T-cell (primary cell): Measurements from ENCODE around the gene GUCY2C. TPM values are rescaled to one million over a fixed set of nuclear protein-coding genes. Genes with fewer than 3 reads are reported as not detected.

ENCODE experiments used
- ATAC-seq, 4 experiments: fragments of 200-7000 bp in 3 of 4; fragments of 150-1000 bp in 1 of 4; cut with Tn5 transposase; replicated peaks in 1 of 4; 1 replicate in 3 of 4; 2 replicates in 1 of 4; pipeline ENCODE4 v1.10.0; 2021; ENCODE audit warnings: moderate library complexity in 3 of 4, mild to moderate bottlenecking in 2 of 4, moderate number of reproducible peaks in 1 of 4
- CTCF ChIA-PET, 2 donors: fragments of 300-600 bp; sonication (Branson Sonifier 250); formaldehyde crosslinking; loops; one replicate each; lab custom pipeline; 2022; ENCODE audit warnings: antibody characterized with exemption in 2 of 2; lab: Charles Lee
- POLR2A ChIA-PET, 2 donors: fragments of 300-600 bp; sonication (Branson Sonifier 250); formaldehyde crosslinking; loops; one replicate each; lab custom pipeline; 2022; ENCODE audit warnings: antibody characterized with exemption in 2 of 2; lab: Charles Lee
- DNase-seq, 35 experiments: peaks; one replicate each; pipeline versions ENCODE4 v3.0.0 to v3.0.0-alpha.2; 2013 to 2023
- H3K27ac ChIP-seq: one replicate; pipeline ENCODE4 v1.5.1; 2013; ENCODE audit warnings: low read length
- H3K27me3 ChIP-seq, 2 experiments: replicated peaks in 1 of 2; 1 replicate in 1 of 2; 2 replicates in 1 of 2; pipeline versions ENCODE4 v1.6.1 to v1.7.0; 2013; ENCODE audit warnings: low read length in 1 of 2, mixed read lengths in 1 of 2; ENCODE audit not compliant: control insufficient read depth in 2 of 2, insufficient read depth in 2 of 2; ENCODE audit errors: extremely low read depth in 1 of 2
- H3K36me3 ChIP-seq, 2 donors: 1 replicate in 1 of 2; 2 replicates in 1 of 2; pipeline versions ENCODE4 v1.6.1 to v1.7.0; 2013; ENCODE audit warnings: low read length in 1 of 2; ENCODE audit not compliant: control insufficient read depth in 2 of 2, insufficient read depth in 1 of 2; ENCODE audit errors: extremely low read depth in 1 of 2
- H3K4me1 ChIP-seq, 2 experiments: 1 replicate in 1 of 2; 2 replicates in 1 of 2; pipeline versions ENCODE4 v1.6.1 to v1.7.0; 2013; ENCODE audit warnings: low read length in 2 of 2, mixed read lengths in 1 of 2; ENCODE audit not compliant: insufficient read depth in 2 of 2, control insufficient read depth in 1 of 2; ENCODE audit errors: extremely low read depth in 1 of 2
- H3K4me3 ChIP-seq, 2 donors: 1 replicate in 1 of 2; 2 replicates in 1 of 2; pipeline versions ENCODE4 v1.5.1 to v1.7.0; 2013; ENCODE audit warnings: mild to moderate bottlenecking in 2 of 2, low read length in 1 of 2, moderate library complexity in 1 of 2; ENCODE audit not compliant: control insufficient read depth in 1 of 2; ENCODE audit errors: extremely low read depth in 1 of 2
- H3K9me3 ChIP-seq: 2 replicates; pipeline ENCODE4 v1.7.0; 2013
- H3K27ac Mint-ChIP-seq, 2 donors: one replicate each; pipeline ENCODE4 v1.8.0; 2020 to 2021; ENCODE audit warnings: mild to moderate bottlenecking in 2 of 2, mixed read lengths in 2 of 2
- H3K27me3 Mint-ChIP-seq, 2 donors: one replicate each; pipeline ENCODE4 v1.8.0; 2021 to 2022; ENCODE audit warnings: mixed read lengths in 2 of 2
- H3K36me3 Mint-ChIP-seq: one replicate; pipeline ENCODE4 v1.8.0; 2021; ENCODE audit warnings: mixed read lengths
- H3K4me1 Mint-ChIP-seq, 3 donors: one replicate each; pipeline ENCODE4 v1.8.0; 2020 to 2022; ENCODE audit warnings: mixed read lengths in 3 of 3, mild to moderate bottlenecking in 1 of 3
- H3K4me3 Mint-ChIP-seq, 3 donors: one replicate each; pipeline ENCODE4 v1.8.0; 2020 to 2022; ENCODE audit warnings: mild to moderate bottlenecking in 3 of 3, mixed read lengths in 3 of 3, moderate library complexity in 3 of 3
- H3K9me3 Mint-ChIP-seq, 3 donors: one replicate each; pipeline ENCODE4 v1.8.0; 2020 to 2022; ENCODE audit warnings: mixed read lengths in 3 of 3
- WGBS: methylation state at CpG from one replicate; pipeline ENCODE4 v1.1.5; 2013; ENCODE audit warnings: missing lambda C conversion rate; ENCODE audit not compliant: insufficient coverage; 5-methylcytosine and 5-hydroxymethylcytosine counted together
- total RNA-seq, 35 experiments: library from RNA in 6 of 35; stranded (reverse) in 6 of 35; fragments of 120-200 nt in 1 of 35; gene quantifications; one replicate each; pipeline versions ENCODE4 v1.2.1 to v1.2.4 and lab custom pipeline; 2013 to 2026

Gene GUCY2C
- total RNA-seq, 5 donors from 2014 or later (not counting 1 experiment from before 2014, with no cell fraction given) = 0.06 TPM; not detected in 4

DNA sequence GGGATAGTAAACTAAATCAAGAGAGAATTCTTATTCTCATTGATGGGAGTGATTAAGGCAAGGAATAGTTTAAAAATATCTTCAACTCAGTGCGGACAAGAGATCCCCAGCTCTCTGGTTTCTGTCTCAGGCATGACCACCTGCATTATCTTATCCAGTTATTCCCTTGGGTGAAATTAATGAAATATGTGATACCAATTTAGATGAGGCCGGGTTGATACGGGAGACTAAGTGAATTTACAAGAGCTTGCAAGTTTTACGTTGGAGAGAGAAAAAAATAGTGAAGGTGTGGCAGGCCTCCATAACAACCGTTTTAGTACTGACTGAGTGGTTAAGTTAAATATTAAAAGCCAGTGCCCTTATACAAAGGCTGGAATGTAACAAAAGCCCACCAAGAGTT lies 67.6 kb downstream of the GUCY2C start:
- Histone ChIP-seq H3K4me1 (no peaks in the 10 kb centered on the region), H3K27me3 (peaks cover 0 to 6% of the 10 kb centered on the region in 2 experiments), H3K4me3 (no peak overlapping the region), H3K27ac (no peak overlapping the region), H3K36me3 (no peaks in the 10 kb centered on the region), H3K9me3 (no peaks in the 10 kb centered on the region)
- no peaks in the 10 kb centered on the region for H3K36me3 Mint-ChIP-seq
- H3K4me3 Mint-ChIP-seq = no peak overlapping the region
- H3K27me3 Mint-ChIP-seq = peaks cover under 1 to 3% of the 10 kb centered on the region in 2 donors
- DNase-seq = no peak
- H3K9me3 Mint-ChIP-seq = no peaks in the 10 kb centered on the region
- H3K27ac Mint-ChIP-seq = no peak overlapping the region
- 83% methylated on average over 1 of the region's 5 CpGs for WGBS
- ATAC-seq = no peak
- ChIA-PET POLR2A (no interaction called here), CTCF (interaction anchor here (0.5 to 4.0 kb wide), 10 partner anchors 10 to 391 kb away, joined by 3 to 21 read pairs (median 4); no protein-coding TSS in a partner anchor)
- no peaks in the 10 kb centered on the region for H3K4me1 Mint-ChIP-seq

GRCh38 chr12:14621826-14622225 lies 74.6 kb downstream of the GUCY2C start:
- H3K27me3 ChIP-seq = no peaks in the 10 kb centered on the region
- no peaks in the 10 kb centered on the region for H3K9me3 ChIP-seq
- H3K27ac Mint-ChIP-seq = no peak overlapping the region
- no CpG with 5 or more reads among the region's 3 CpGs for WGBS
- no peaks in the 10 kb centered on the region for H3K4me1 ChIP-seq
- H3K4me3 ChIP-seq = no peak overlapping the region
- H3K36me3 ChIP-seq = no peaks in the 10 kb centered on the region
- CTCF ChIA-PET = interaction anchor here (0.7 to 4.9 kb wide), 3 partner anchors 8 to 384 kb away, joined by 4 to 27 read pairs (median 4); no protein-coding TSS in a partner anchor
- peaks cover 2 to 8% (median 7%) of the 10 kb centered on the region in 3 donors for H3K4me1 Mint-ChIP-seq
- H3K27me3 Mint-ChIP-seq = peaks cover 4 to 10% of the 10 kb centered on the region in 2 donors
- POLR2A ChIA-PET = no interaction called here
- H3K9me3 Mint-ChIP-seq = no peaks in the 10 kb centered on the region
- H3K27ac ChIP-seq = no peak overlapping the region
- H3K36me3 Mint-ChIP-seq = no peaks in the 10 kb centered on the region
- no peak for DNase-seq
- H3K4me3 Mint-ChIP-seq = no peak overlapping the region
- no peak for ATAC-seq

GRCh38 chr12:14619741-14620501 lies 76.5 kb downstream of the GUCY2C start:
- Mint-ChIP-seq H3K4me1 (peaks cover 2 to 8% (median 7%) of the 10 kb centered on the region in 3 donors), H3K4me3 (no peak overlapping the region), H3K27me3 (peaks cover 4 to 15% of the 10 kb centered on the region in 2 donors), H3K9me3 (no peaks in the 10 kb centered on the region), H3K36me3 (no peaks in the 10 kb centered on the region), H3K27ac (no peak overlapping the region)
- Histone ChIP-seq H3K36me3 (no peaks in the 10 kb centered on the region), H3K27ac (no peak overlapping the region), H3K4me1 (no peaks in the 10 kb centered on the region), H3K4me3 (no peak overlapping the region), H3K9me3 (no peaks in the 10 kb centered on the region), H3K27me3 (no peaks in the 10 kb centered on the region)
- DNase-seq (no peak), ATAC-seq (no peak)
- ChIA-PET CTCF (interaction anchor here (0.6 to 4.9 kb wide), 9 partner anchors 9 to 652 kb away, joined by 3 to 27 read pairs (median 5); no protein-coding TSS in a partner anchor), POLR2A (interaction anchor here in 1 of 2 donors (0.6 kb wide), 1 partner anchor 244 kb away, joined by 4 read pairs; no protein-coding TSS in a partner anchor)
- 96% methylated on average over 4 of the region's 6 CpGs for WGBS

- ChIA-PET POLR2A (interaction anchor here in 1 of 2 donors (0.6 kb wide), 1 partner anchor 243 kb away, joined by 4 read pairs; no protein-coding TSS in a partner anchor), CTCF (interaction anchor here (0.6 to 4.9 kb wide), 6 partner anchors 10 to 653 kb away, joined by 3 to 27 read pairs (median 6); no protein-coding TSS in a partner anchor)
- no peaks in the 10 kb centered on the region for H3K27me3 ChIP-seq
- H3K4me3 ChIP-seq = no peak overlapping the region
- H3K27ac ChIP-seq = no peak overlapping the region
- Mint-ChIP-seq H3K9me3 (no peaks in the 10 kb centered on the region), H3K4me1 (peaks cover 2 to 8% (median 7%) of the 10 kb centered on the region in 3 donors), H3K27ac (no peak overlapping the region), H3K4me3 (no peak overlapping the region), H3K36me3 (no peaks in the 10 kb centered on the region), H3K27me3 (peaks cover 4 to 13% of the 10 kb centered on the region in 2 donors)
- DNase-seq (peak in 1 of 35 experiments; percentile 44), ATAC-seq (no peak)
- no CpG with 5 or more reads among the region's 4 CpGs for WGBS
- H3K4me1 ChIP-seq = no peaks in the 10 kb centered on the region
- no peaks in the 10 kb centered on the region for H3K9me3 ChIP-seq
- no peaks in the 10 kb centered on the region for H3K36me3 ChIP-seq
Observed at GRCh38 chr12:14618983-14619382, 77.4 kb downstream of the GUCY2C start.

DNA sequence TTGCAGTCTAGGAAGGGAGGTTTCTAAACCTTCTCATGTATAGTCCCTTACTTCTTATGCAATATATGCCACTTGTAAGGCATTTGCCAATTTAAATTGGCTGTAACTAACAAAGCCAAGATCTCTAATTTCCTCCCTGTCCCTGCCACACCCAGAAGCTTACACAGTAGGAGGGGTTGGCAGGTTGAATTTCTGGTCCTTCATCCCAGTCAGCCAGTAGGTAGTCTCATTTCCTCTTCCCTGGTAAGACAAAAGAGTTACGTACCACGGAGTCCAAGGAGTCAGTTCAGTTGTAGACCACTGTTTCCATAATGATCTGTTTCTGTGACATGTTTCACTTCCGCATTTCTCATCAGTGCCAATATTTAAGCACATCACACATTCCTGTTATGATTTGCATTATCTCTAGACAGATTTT lies 81.7 kb downstream of the GUCY2C start:
- CTCF ChIA-PET = interaction anchor here in 1 of 2 donors (0.5 kb wide), 1 partner anchor 52 kb away, joined by 5 read pairs; no protein-coding TSS in a partner anchor
- no peaks in the 10 kb centered on the region for H3K36me3 Mint-ChIP-seq
- 69% methylated on average over 3 of the region's 3 CpGs for WGBS

GRCh38 chr12:14613718-14614117 lies 82.7 kb downstream of the GUCY2C start:
- Histone ChIP-seq H3K9me3 (no peaks in the 10 kb centered on the region), H3K27me3 (no peaks in the 10 kb centered on the region), H3K27ac (no peak overlapping the region), H3K4me1 (no peaks in the 10 kb centered on the region), H3K4me3 (no peak overlapping the region), H3K36me3 (no peaks in the 10 kb centered on the region)
- Mint-ChIP-seq H3K27ac (no peak overlapping the region), H3K9me3 (peaks cover 2 to 27% (median 16%) of the 10 kb centered on the region in 3 donors), H3K27me3 (peaks cover 9 to 12% of the 10 kb centered on the region in 2 donors), H3K4me3 (no peak overlapping the region), H3K4me1 (peaks cover 0 to 3% (median 0%) of the 10 kb centered on the region in 3 donors), H3K36me3 (no peaks in the 10 kb centered on the region)
- no peak for ATAC-seq
- ChIA-PET CTCF (no interaction called here), POLR2A (interaction anchor here in 1 of 2 donors (0.6 kb wide), 1 partner anchor 176 kb away, joined by 3 read pairs; no protein-coding TSS in a partner anchor)
- peak in 1 of 35 experiments; percentile 14 for DNase-seq
- 38% methylated on average over 1 of the region's 1 CpG for WGBS

More for the DNA sequence above, 81.7 kb downstream of the GUCY2C start:
- ATAC-seq (no peak), DNase-seq (no peak)
- Mint-ChIP-seq H3K4me1 (peaks cover 2 to 7% (median 5%) of the 10 kb centered on the region in 3 donors), H3K27me3 (peaks cover 9 to 15% of the 10 kb centered on the region in 2 donors), H3K4me3 (no peak overlapping the region), H3K9me3 (peaks cover 0 to 18% (median 9%) of the 10 kb centered on the region in 3 donors), H3K27ac (no peak overlapping the region)
- no peak overlapping the region for H3K4me3 ChIP-seq
- H3K27ac ChIP-seq = no peak overlapping the region
- no peaks in the 10 kb centered on the region for H3K36me3 ChIP-seq
- H3K4me1 ChIP-seq = no peaks in the 10 kb centered on the region
- no peaks in the 10 kb centered on the region for H3K27me3 ChIP-seq
- no peaks in the 10 kb centered on the region for H3K9me3 ChIP-seq
- POLR2A ChIA-PET = no interaction called here
